Measurements from ENCODE around the gene HOXB4. TPM values are rescaled to one million over a fixed set of nuclear protein-coding genes. Genes with fewer than 3 reads are reported as not detected.

Gene HOXB4
- total RNA-seq, 1 experiment from 2014 or later, result 4.3 TPM

GRCh38 chr17:48562934-48563333 is 15.2 kb downstream of the HOXB4 start:
- H3K9me3 ChIP-seq (ENCODE audit: low read length), result no peaks in the 10 kb centered on the region
- H3K27ac ChIP-seq (ENCODE audit: low read length), result no peak overlapping the region
- no peak overlapping the region for H3K4me2 ChIP-seq (ENCODE audit: low read depth, low read length, poor library complexity, severe bottlenecking)
- no peaks in the 10 kb centered on the region for H4K20me1 ChIP-seq (ENCODE audit: insufficient read depth, low read depth, low read length)
- no peaks in the 10 kb centered on the region for H3K27me3 ChIP-seq (ENCODE audit: low read length)
- no peak overlapping the region for H2AFZ ChIP-seq (ENCODE audit: low read length)
- H3K9me2 ChIP-seq (replicated peaks; ENCODE audit: insufficient read depth, low read length), result no peaks in the 10 kb centered on the region
- H3K4me1 ChIP-seq (ENCODE audit: low read length), result no peaks in the 10 kb centered on the region
- no peaks in the 10 kb centered on the region for H3K79me2 ChIP-seq (ENCODE audit: low read length)
- H3K4me3 ChIP-seq (ENCODE audit: low read length), result no peak overlapping the region
- DNase-seq, result no peak
- no peak overlapping the region for H3K9ac ChIP-seq (ENCODE audit: low read length)
- no peaks in the 10 kb centered on the region for H3K36me3 ChIP-seq (ENCODE audit: insufficient read depth, low read length)

GRCh38 chr17:48561884-48562810 is 16.0 kb downstream of the HOXB4 start:
- no peak overlapping the region for H3K27ac ChIP-seq (ENCODE audit: low read length)
- H3K9ac ChIP-seq (ENCODE audit: low read length), result no peak overlapping the region
- H3K79me2 ChIP-seq (ENCODE audit: low read length), result no peaks in the 10 kb centered on the region
- H2AFZ ChIP-seq (ENCODE audit: low read length), result no peak overlapping the region
- no peaks in the 10 kb centered on the region for H3K27me3 ChIP-seq (ENCODE audit: low read length)
- H4K20me1 ChIP-seq (ENCODE audit: insufficient read depth, low read depth, low read length), result no peaks in the 10 kb centered on the region
- no peaks in the 10 kb centered on the region for H3K9me2 ChIP-seq (replicated peaks; ENCODE audit: insufficient read depth, low read length)
- DNase-seq, result no peak
- no peaks in the 10 kb centered on the region for H3K4me1 ChIP-seq (ENCODE audit: low read length)
- H3K9me3 ChIP-seq (ENCODE audit: low read length), result no peaks in the 10 kb centered on the region
- H3K36me3 ChIP-seq (ENCODE audit: insufficient read depth, low read length), result no peaks in the 10 kb centered on the region
- no peak overlapping the region for H3K4me3 ChIP-seq (ENCODE audit: low read length)
- no peak overlapping the region for H3K4me2 ChIP-seq (ENCODE audit: low read depth, low read length, poor library complexity, severe bottlenecking)

GRCh38 chr17:48559840-48560817 is 18.0 kb downstream of the HOXB4 start:
- Histone ChIP-seq H3K79me2 (ENCODE audit: low read length) (no peaks in the 10 kb centered on the region), H2AFZ (ENCODE audit: low read length) (no peak overlapping the region), H3K9ac (ENCODE audit: low read length) (no peak overlapping the region), H3K9me2 (replicated peaks; ENCODE audit: insufficient read depth, low read length) (no peaks in the 10 kb centered on the region), H3K27ac (ENCODE audit: low read length) (no peak overlapping the region), H3K4me2 (ENCODE audit: low read depth, low read length, poor library complexity, severe bottlenecking) (no peak overlapping the region), H3K27me3 (ENCODE audit: low read length) (no peaks in the 10 kb centered on the region), H3K4me1 (ENCODE audit: low read length) (no peaks in the 10 kb centered on the region), H3K36me3 (ENCODE audit: insufficient read depth, low read length) (no peaks in the 10 kb centered on the region), H3K9me3 (ENCODE audit: low read length) (no peaks in the 10 kb centered on the region), H3K4me3 (ENCODE audit: low read length) (no peak overlapping the region), H4K20me1 (ENCODE audit: insufficient read depth, low read depth, low read length) (no peaks in the 10 kb centered on the region)
- DNase-seq, result no peak

- no peak overlapping the region for H3K4me2 ChIP-seq (ENCODE audit: low read depth, low read length, poor library complexity, severe bottlenecking)
- no peaks in the 10 kb centered on the region for H3K4me1 ChIP-seq (ENCODE audit: low read length)
- no peaks in the 10 kb centered on the region for H3K9me3 ChIP-seq (ENCODE audit: low read length)
- no peaks in the 10 kb centered on the region for H4K20me1 ChIP-seq (ENCODE audit: insufficient read depth, low read depth, low read length)
- no peak overlapping the region for H3K9ac ChIP-seq (ENCODE audit: low read length)
- H3K9me2 ChIP-seq (replicated peaks; ENCODE audit: insufficient read depth, low read length), result no peaks in the 10 kb centered on the region
- H3K79me2 ChIP-seq (ENCODE audit: low read length), result no peaks in the 10 kb centered on the region
- no peaks in the 10 kb centered on the region for H3K36me3 ChIP-seq (ENCODE audit: insufficient read depth, low read length)
- no peak overlapping the region for H3K27ac ChIP-seq (ENCODE audit: low read length)
- DNase-seq, result no peak
- no peak overlapping the region for H3K4me3 ChIP-seq (ENCODE audit: low read length)
- H3K27me3 ChIP-seq (ENCODE audit: low read length), result no peaks in the 10 kb centered on the region
- no peak overlapping the region for H2AFZ ChIP-seq (ENCODE audit: low read length)
Measured at GRCh38 chr17:48559122-48559839, 18.9 kb downstream of the HOXB4 start.

GRCh38 chr17:48558831-48559121 is 19.4 kb downstream of the HOXB4 start:
- Histone ChIP-seq H4K20me1 (ENCODE audit: insufficient read depth, low read depth, low read length) (no peaks in the 10 kb centered on the region), H3K36me3 (ENCODE audit: insufficient read depth, low read length) (no peaks in the 10 kb centered on the region), H3K79me2 (ENCODE audit: low read length) (no peaks in the 10 kb centered on the region), H3K9me2 (replicated peaks; ENCODE audit: insufficient read depth, low read length) (no peaks in the 10 kb centered on the region), H3K4me2 (ENCODE audit: low read depth, low read length, poor library complexity, severe bottlenecking) (no peak overlapping the region), H3K9me3 (ENCODE audit: low read length) (no peaks in the 10 kb centered on the region), H3K4me1 (ENCODE audit: low read length) (no peaks in the 10 kb centered on the region), H3K4me3 (ENCODE audit: low read length) (no peak overlapping the region), H2AFZ (ENCODE audit: low read length) (no peak overlapping the region), H3K27me3 (ENCODE audit: low read length) (no peaks in the 10 kb centered on the region), H3K27ac (ENCODE audit: low read length) (no peak overlapping the region), H3K9ac (ENCODE audit: low read length) (no peak overlapping the region)
- DNase-seq, result no peak

GRCh38 chr17:48558057-48558830 is 19.9 kb downstream of the HOXB4 start:
- H3K27me3 ChIP-seq (ENCODE audit: low read length), result no peaks in the 10 kb centered on the region
- no peaks in the 10 kb centered on the region for H3K4me1 ChIP-seq (ENCODE audit: low read length)
- no peaks in the 10 kb centered on the region for H3K9me2 ChIP-seq (replicated peaks; ENCODE audit: insufficient read depth, low read length)
- H3K9me3 ChIP-seq (ENCODE audit: low read length), result no peaks in the 10 kb centered on the region
- no peaks in the 10 kb centered on the region for H4K20me1 ChIP-seq (ENCODE audit: insufficient read depth, low read depth, low read length)
- no peak overlapping the region for H3K9ac ChIP-seq (ENCODE audit: low read length)
- no peak for DNase-seq
- H3K36me3 ChIP-seq (ENCODE audit: insufficient read depth, low read length), result no peaks in the 10 kb centered on the region
- H2AFZ ChIP-seq (ENCODE audit: low read length), result no peak overlapping the region
- H3K79me2 ChIP-seq (ENCODE audit: low read length), result no peaks in the 10 kb centered on the region
- H3K4me3 ChIP-seq (ENCODE audit: low read length), result no peak overlapping the region
- no peak overlapping the region for H3K27ac ChIP-seq (ENCODE audit: low read length)
- no peak overlapping the region for H3K4me2 ChIP-seq (ENCODE audit: low read depth, low read length, poor library complexity, severe bottlenecking)

GRCh38 chr17:48556576-48557401 is 21.4 kb downstream of the HOXB4 start:
- Histone ChIP-seq H2AFZ (ENCODE audit: low read length) (no peak overlapping the region), H3K79me2 (ENCODE audit: low read length) (no peaks in the 10 kb centered on the region), H3K9me2 (replicated peaks; ENCODE audit: insufficient read depth, low read length) (no peaks in the 10 kb centered on the region), H3K9me3 (ENCODE audit: low read length) (no peaks in the 10 kb centered on the region), H3K4me2 (ENCODE audit: low read depth, low read length, poor library complexity, severe bottlenecking) (no peak overlapping the region), H3K4me3 (ENCODE audit: low read length) (no peak overlapping the region), H3K4me1 (ENCODE audit: low read length) (no peaks in the 10 kb centered on the region), H4K20me1 (ENCODE audit: insufficient read depth, low read depth, low read length) (no peaks in the 10 kb centered on the region), H3K36me3 (ENCODE audit: insufficient read depth, low read length) (no peaks in the 10 kb centered on the region), H3K27me3 (ENCODE audit: low read length) (no peaks in the 10 kb centered on the region), H3K27ac (ENCODE audit: low read length) (no peak overlapping the region), H3K9ac (ENCODE audit: low read length) (no peak overlapping the region)
- DNase-seq, result no peak

Measured in Karpas-422 (cell line).